ENCODE measurements around the gene RFX8.

Gene RFX8

DNA sequence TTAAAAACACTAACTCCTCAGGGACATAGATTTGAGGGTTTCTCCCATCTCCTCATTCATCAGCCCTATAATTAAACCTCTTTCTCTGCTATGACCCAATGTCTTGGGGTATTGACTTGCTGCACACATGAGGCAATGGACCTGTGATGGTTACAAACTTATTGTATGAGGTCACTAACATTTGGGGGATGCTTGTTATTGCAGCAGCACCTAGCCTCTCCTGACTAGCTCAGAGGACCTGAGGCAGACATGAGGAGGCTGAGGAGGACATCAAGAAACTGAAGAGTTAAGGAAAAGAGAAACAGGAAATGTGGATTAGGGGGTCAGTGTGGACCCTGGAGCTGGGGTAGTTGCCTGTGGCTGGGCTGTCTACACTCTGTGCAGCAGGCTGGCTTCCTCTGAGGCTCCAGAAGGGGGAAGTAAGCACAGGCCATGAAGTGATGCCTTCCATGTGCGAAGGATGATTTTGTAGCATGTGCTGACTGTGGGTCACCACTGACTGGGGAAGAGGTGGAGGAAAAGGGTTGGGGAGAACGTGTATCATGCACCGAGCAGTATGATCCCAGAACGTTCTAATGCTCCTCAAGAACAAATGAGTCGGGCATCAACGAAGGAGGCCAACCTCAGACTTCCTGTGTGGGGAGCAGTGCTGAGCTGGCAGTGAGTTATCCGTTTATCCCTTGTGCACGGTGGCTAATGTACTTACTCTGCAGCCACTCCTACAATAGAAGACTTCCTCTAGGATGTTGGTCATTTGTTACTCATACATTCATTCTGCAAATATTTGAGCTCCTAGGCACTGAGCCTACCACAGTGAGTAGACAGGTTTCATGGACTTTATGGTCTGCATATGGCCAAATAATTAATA, 42.1 kb upstream of the RFX8 start:
- no peak overlapping the region for H3K4me3 ChIP-seq (ENCODE audit: low read depth, low read length)
- H3K27ac ChIP-seq = peak overlapping the region; percentile 97
- TF ChIP-seq, protein P1, sequence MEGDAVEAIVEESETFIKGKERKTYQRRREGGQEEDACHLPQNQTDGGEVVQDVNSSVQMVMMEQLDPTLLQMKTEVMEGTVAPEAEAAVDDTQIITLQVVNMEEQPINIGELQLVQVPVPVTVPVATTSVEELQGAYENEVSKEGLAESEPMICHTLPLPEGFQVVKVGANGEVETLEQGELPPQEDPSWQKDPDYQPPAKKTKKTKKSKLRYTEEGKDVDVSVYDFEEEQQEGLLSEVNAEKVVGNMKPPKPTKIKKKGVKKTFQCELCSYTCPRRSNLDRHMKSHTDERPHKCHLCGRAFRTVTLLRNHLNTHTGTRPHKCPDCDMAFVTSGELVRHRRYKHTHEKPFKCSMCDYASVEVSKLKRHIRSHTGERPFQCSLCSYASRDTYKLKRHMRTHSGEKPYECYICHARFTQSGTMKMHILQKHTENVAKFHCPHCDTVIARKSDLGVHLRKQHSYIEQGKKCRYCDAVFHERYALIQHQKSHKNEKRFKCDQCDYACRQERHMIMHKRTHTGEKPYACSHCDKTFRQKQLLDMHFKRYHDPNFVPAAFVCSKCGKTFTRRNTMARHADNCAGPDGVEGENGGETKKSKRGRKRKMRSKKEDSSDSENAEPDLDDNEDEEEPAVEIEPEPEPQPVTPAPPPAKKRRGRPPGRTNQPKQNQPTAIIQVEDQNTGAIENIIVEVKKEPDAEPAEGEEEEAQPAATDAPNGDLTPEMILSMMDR (IDR thresholded peaks at IDR 0.05; ENCODE audit: low read depth, low read length, missing control alignments) = no peak
- peak; percentile 95 for DNase-seq
- H3K36me3 ChIP-seq (replicated peaks) = no peaks in the 10 kb centered on the region
- in situ Hi-C loops (cut with HindIII; ENCODE audit: low pct_ligation_motif_present, low sequenced_read_pairs) = no loop called here
- no peaks in the 10 kb centered on the region for H3K27me3 ChIP-seq (replicated peaks)

- no peaks in the 10 kb centered on the region for H3K27me3 ChIP-seq (replicated peaks)
- H3K27ac ChIP-seq = peak overlapping the region; percentile 97
- no peak for DNase-seq
- H3K36me3 ChIP-seq (replicated peaks) = no peaks in the 10 kb centered on the region
- TF ChIP-seq, protein P1 (IDR thresholded peaks at IDR 0.05; ENCODE audit: low read depth, low read length, missing control alignments) = no peak
- in situ Hi-C loops (cut with HindIII; ENCODE audit: low pct_ligation_motif_present, low sequenced_read_pairs) = no loop called here
- H3K4me3 ChIP-seq (ENCODE audit: low read depth, low read length) = no peak overlapping the region
Measured at GRCh38 chr2:101516349-101516748, 41.4 kb upstream of the RFX8 start.

GRCh38 chr2:101515477-101515876, 40.6 kb upstream of the RFX8 start:
- in situ Hi-C loops (cut with HindIII; ENCODE audit: low pct_ligation_motif_present, low sequenced_read_pairs) = no loop called here
- Histone ChIP-seq H3K36me3 (replicated peaks) (no peaks in the 10 kb centered on the region), H3K27ac (peak overlapping the region; percentile 46), H3K27me3 (replicated peaks) (no peaks in the 10 kb centered on the region), H3K4me3 (ENCODE audit: low read depth, low read length) (no peak overlapping the region)
- TF ChIP-seq, protein P1 (IDR thresholded peaks at IDR 0.05; ENCODE audit: low read depth, low read length, missing control alignments) = no peak
- peak; percentile 42 for DNase-seq

- Histone ChIP-seq H3K4me3 (ENCODE audit: low read depth, low read length) (no peak overlapping the region), H3K27me3 (replicated peaks) (no peaks in the 10 kb centered on the region), H3K27ac (no peak overlapping the region), H3K36me3 (replicated peaks) (no peaks in the 10 kb centered on the region)
- TF ChIP-seq, protein P1 (IDR thresholded peaks at IDR 0.05; ENCODE audit: low read depth, low read length, missing control alignments) = no peak
- in situ Hi-C loops (cut with HindIII; ENCODE audit: low pct_ligation_motif_present, low sequenced_read_pairs) = no loop called here
- DNase-seq = no peak
Measured at GRCh38 chr2:101512993-101513392, 38.1 kb upstream of the RFX8 start.

DNA sequence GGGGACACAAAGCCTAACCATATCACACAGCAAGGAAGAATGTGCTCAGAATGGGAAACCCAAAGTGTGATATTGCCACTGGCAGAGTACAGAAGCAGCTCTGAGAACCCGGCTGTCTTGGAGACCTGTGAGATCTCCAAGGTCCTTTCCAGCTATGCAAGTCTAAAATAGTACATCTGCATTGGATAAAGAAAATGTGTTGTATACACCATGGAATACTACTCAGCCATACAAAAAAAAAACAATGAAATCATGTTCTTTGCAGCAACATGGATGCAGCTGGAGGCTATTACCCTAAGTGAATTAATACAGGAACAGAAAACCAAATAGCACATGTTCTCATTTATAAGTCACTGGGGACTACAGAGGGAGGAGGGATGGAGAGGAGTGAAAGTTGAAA, 36.5 kb upstream of the RFX8 start:
- DNase-seq = no peak
- Histone ChIP-seq H3K36me3 (replicated peaks) (no peaks in the 10 kb centered on the region), H3K27me3 (replicated peaks) (no peaks in the 10 kb centered on the region), H3K4me3 (ENCODE audit: low read depth, low read length) (no peak overlapping the region), H3K27ac (no peak overlapping the region)
- TF ChIP-seq, protein P1 (IDR thresholded peaks at IDR 0.05; ENCODE audit: low read depth, low read length, missing control alignments) = no peak
- in situ Hi-C loops (cut with HindIII; ENCODE audit: low pct_ligation_motif_present, low sequenced_read_pairs) = no loop called here
